ACC112 (cell line): ENCODE data around the gene CD28.

ENCODE experiments used
- H2AFZ ChIP-seq: fragments of 200-600 bp; sonication (generic); one replicate; pipeline ENCODE4 v1.6.0; 2017; ENCODE audit warnings: antibody characterized with exemption, low read length; ENCODE audit not compliant: unreplicated experiment
- H3K27ac ChIP-seq: fragments of 200-600 bp; sonication (generic); 2 replicates; pipeline ENCODE4 v1.5.1; 2014; ENCODE audit warnings: low read depth, mild to moderate bottlenecking, antibody characterized with exemption, low read length, moderate library complexity
- H3K27me3 ChIP-seq: fragments of 200-600 bp; sonication (generic); 2 replicates; pipeline ENCODE4 v1.6.1; 2014; ENCODE audit warnings: mild to moderate bottlenecking, antibody characterized with exemption, low read length, moderate library complexity, mixed read lengths; ENCODE audit not compliant: insufficient read depth
- H3K36me3 ChIP-seq: fragments of 200-600 bp; sonication (generic); 2 replicates; pipeline ENCODE4 v1.6.1; 2016; ENCODE audit warnings: mild to moderate bottlenecking, antibody characterized with exemption, low read length, moderate library complexity, mixed read lengths; ENCODE audit not compliant: insufficient read depth
- H3K4me1 ChIP-seq: fragments of 200-600 bp; sonication (generic); one replicate; pipeline ENCODE4 v1.6.1; 2016; ENCODE audit warnings: low read length, mixed read lengths; ENCODE audit not compliant: insufficient read depth, unreplicated experiment, control insufficient read depth
- H3K4me3 ChIP-seq: fragments of 200-600 bp; sonication (generic); 2 replicates; pipeline ENCODE4 v1.5.1; 2014; ENCODE audit warnings: mild to moderate bottlenecking, low read depth, low read length
- H3K79me2 ChIP-seq: fragments of 200-600 bp; sonication (generic); one replicate; pipeline ENCODE4 v1.6.0; 2016; ENCODE audit warnings: low read length; ENCODE audit not compliant: control insufficient read depth, unreplicated experiment, insufficient read depth

CD28 gene

DNA sequence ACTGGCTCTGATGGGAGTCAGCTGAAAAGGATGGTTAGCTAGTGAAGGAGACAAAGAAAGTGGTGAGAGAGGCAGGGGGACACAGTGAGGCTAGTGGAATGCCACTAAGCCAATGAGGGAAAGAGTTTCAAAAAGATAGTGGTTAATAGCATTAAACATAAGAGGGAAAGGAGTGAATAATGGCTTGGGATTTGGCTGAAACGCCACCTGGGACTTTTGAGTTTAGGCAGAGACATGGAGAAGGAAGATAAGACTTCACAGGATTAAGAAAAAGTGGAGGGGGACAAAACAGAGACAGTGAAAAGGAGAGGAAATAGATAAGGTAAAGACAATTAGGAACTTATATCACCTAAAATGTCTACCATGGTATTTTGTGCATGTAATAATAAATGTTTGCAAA, 6.9 kb downstream of the CD28 start:
- peaks cover 4% of the 10 kb centered on the region for H3K4me1 ChIP-seq
- no peaks in the 10 kb centered on the region for H3K27me3 ChIP-seq
- H3K36me3 ChIP-seq, result no peaks in the 10 kb centered on the region
- no peaks in the 10 kb centered on the region for H3K79me2 ChIP-seq
- H3K27ac ChIP-seq, result no peak overlapping the region
- H3K4me3 ChIP-seq, result no peak overlapping the region
- H2AFZ ChIP-seq, result no peak overlapping the region

DNA sequence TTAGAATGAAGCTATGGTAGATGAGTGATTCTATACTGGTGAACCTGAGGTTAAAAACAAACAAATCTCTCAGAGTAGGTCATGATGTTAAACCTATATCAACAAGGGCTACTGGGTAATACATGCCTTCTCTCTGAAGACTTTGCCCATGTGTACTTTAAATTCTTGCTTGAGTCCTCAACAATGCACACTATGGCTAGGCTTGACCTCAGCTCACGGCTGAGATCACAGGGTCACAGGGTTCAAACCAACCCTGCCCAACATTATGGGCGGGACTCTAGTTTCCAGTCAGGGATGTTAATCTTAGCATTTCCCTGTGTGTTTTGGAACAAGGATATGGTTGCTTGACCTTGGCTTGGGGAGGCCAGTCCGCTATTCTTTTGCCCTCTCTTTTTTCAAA, 7.7 kb downstream of the CD28 start:
- H2AFZ ChIP-seq, result no peak overlapping the region
- H3K4me3 ChIP-seq, result no peak overlapping the region
- peaks cover 4% of the 10 kb centered on the region for H3K4me1 ChIP-seq
- H3K27ac ChIP-seq, result no peak overlapping the region
- no peaks in the 10 kb centered on the region for H3K36me3 ChIP-seq
- H3K79me2 ChIP-seq, result no peaks in the 10 kb centered on the region
- no peaks in the 10 kb centered on the region for H3K27me3 ChIP-seq

DNA sequence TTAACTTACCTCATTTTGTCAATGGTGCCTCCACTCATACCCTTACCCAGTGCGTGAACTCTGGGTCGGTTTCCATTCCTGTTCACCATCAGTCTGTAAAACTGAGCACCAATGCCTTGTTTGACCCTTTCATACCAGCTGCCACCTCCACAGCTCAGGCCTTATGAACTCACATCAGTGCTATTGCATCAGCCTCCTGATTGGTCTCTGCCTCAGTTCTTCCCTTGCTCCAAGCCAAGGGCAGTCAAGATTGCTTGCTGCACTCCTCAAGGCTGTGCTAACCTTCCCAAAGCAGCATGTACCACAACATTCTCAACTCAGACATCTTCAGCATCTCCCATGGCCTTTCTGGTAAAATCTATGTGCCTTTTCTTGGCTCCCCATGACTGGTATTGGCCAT, 9.3 kb downstream of the CD28 start:
- Histone ChIP-seq H3K4me1 (no peaks in the 10 kb centered on the region), H3K36me3 (no peaks in the 10 kb centered on the region), H3K27me3 (no peaks in the 10 kb centered on the region), H3K27ac (no peak overlapping the region), H3K79me2 (no peaks in the 10 kb centered on the region), H2AFZ (no peak overlapping the region), H3K4me3 (no peak overlapping the region)

DNA sequence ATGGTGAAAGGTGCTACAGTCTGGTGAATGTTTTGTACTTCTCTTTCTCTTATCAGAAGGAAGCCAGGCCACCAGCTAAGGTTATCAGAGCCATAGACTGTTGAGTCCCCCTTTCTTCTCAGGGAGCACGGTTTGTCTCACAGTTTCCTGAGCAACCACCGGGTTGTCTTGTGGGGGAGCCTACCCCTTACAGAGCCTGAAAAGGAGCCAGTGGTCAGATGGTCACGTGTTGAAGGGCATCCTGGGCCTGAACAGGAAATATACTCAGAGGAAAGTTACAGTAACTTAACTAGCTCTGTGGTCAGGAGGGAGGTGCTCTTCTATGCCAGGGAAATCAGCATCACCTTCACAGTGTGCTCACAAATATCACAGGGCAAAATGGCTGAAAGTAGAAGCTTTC, 11.6 kb downstream of the CD28 start:
- Histone ChIP-seq H3K36me3 (no peaks in the 10 kb centered on the region), H3K27me3 (no peaks in the 10 kb centered on the region), H3K4me1 (no peaks in the 10 kb centered on the region), H2AFZ (peak overlapping the region; percentile 36), H3K79me2 (no peaks in the 10 kb centered on the region), H3K4me3 (no peak overlapping the region), H3K27ac (no peak overlapping the region)

DNA sequence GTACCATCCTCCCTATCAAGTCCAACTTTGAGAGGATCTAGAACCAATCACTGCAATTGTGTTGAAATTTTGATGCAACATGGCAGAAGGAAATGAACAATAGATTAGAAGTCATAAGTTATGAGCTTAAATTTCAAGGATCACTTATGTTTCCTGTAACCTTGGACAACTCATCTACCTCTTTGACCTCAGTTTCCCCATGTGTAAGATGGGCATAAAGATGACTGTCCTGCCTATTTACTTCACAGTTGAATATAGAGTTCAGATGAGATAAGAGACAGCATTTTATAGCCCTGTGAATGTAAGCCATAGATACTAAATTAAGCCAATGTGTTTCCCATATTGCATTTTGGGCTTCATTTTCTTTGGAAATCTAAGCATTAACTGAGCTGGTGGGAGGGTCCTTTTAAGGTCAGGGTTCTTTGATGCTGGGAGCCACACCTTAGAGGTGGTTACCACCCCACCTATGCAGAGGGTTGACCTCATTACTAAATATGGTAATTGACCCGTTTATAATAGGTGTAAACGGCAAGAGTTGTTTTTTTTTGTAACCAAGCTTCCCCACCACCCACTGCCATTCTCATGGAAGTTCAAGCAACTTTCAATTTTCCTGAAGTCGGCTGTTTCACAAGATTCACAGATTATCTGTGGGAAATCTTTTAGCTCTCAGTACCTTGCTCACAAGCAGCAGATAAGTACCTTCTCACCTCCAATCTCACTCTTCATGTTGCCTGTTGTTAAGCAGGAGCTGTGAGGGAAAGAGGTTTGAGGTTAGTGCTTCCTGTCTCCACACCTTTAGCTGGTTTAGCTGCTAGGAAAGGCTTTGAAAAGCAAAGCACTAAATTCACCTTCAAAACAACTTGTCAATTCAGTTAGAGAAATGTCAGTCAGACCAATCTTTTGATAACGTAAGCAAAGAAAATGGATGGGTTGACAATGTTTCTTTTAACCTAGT, 13.3 kb downstream of the CD28 start:
- Histone ChIP-seq H3K27ac (no peak overlapping the region), H2AFZ (no peak overlapping the region), H3K4me3 (no peak overlapping the region), H3K27me3 (no peaks in the 10 kb centered on the region), H3K4me1 (no peaks in the 10 kb centered on the region), H3K79me2 (no peaks in the 10 kb centered on the region), H3K36me3 (no peaks in the 10 kb centered on the region)

DNA sequence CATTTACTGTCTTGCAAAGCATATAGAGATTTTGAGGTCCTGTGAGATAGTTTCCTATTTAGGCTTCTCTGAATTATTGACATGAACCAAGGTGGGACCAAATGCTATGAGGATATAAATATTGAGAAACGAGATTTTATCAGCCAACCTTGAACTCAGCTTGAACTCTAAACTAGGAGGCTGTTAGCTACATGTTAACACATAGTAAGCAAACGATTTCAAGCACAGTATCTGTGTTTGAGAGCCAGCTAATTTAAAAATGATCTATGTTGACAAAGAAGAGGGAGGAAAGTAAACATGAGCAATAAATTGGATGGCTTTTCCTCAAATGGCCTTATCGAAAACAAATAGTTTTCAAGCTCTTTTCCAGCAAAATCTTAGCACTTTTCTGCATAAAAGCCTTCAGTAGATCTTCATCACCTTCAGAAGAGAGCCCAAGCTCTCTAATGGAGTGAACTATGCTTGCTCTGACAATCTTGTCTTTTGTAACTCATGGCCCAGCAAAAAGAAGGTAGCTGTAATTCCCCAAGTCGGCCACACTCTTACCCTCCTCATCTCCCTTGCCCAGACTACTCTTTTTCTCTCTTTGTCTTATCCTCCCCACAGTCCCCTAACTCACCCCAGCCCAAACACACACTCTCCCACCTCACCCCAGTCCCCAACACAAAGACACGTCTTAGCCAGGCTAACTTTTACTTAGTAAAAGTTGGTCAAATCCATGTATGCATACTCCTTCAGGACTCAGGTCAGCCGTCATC, 14.7 kb downstream of the CD28 start:
- Histone ChIP-seq H2AFZ (no peak overlapping the region), H3K79me2 (no peaks in the 10 kb centered on the region), H3K27ac (no peak overlapping the region), H3K4me3 (no peak overlapping the region), H3K27me3 (no peaks in the 10 kb centered on the region), H3K4me1 (no peaks in the 10 kb centered on the region), H3K36me3 (no peaks in the 10 kb centered on the region)

DNA sequence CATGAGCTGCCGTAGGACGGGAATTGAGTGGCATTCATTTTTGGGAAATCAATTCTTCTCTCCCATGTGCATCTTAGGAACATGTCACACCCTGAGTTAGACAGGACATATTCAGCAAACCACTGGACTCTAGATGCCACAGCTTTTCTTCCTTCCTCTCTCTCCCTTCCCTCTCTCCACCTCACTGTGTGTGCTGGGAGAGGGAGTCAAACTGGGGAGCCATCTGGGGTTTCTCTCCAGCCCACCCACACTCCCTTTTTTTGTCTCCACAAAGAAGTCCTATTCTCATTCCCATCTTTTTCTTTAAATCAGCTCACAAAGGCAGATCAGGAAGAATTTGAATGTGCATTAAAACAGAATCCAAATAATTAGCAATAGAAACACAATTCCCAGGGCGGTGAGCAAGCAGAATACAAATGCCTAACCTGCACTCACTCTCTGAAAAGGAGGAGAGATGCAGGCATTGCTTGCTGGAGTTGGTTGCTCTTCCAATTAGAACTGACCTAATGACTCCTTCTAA, 15.4 kb downstream of the CD28 start:
- Histone ChIP-seq H3K27ac (no peak overlapping the region), H3K4me3 (no peak overlapping the region), H3K79me2 (no peaks in the 10 kb centered on the region), H2AFZ (no peak overlapping the region), H3K27me3 (no peaks in the 10 kb centered on the region), H3K4me1 (no peaks in the 10 kb centered on the region), H3K36me3 (no peaks in the 10 kb centered on the region)

DNA sequence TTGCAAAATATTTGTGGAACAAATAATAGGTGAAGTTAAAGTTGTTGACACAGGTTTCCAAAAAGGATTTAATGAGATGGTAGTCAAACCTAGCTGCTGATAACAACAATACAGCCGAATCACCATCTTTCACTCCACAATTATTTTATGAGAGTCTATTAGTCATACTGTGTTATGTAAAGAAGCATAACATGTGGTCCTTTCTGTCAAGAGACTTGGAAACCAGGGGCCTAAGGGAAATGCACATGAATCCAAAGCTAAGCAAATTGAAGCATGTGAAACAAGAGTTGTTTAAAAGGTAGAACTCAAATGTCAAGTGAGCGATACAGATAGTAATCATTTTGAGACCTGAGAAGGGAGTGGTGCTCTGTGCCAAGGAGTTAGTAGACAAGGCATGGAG, 16.0 kb downstream of the CD28 start:
- H2AFZ ChIP-seq, result no peak overlapping the region
- no peak overlapping the region for H3K27ac ChIP-seq
- H3K79me2 ChIP-seq, result no peaks in the 10 kb centered on the region
- no peak overlapping the region for H3K4me3 ChIP-seq
- no peaks in the 10 kb centered on the region for H3K27me3 ChIP-seq
- H3K4me1 ChIP-seq, result no peaks in the 10 kb centered on the region
- no peaks in the 10 kb centered on the region for H3K36me3 ChIP-seq

DNA sequence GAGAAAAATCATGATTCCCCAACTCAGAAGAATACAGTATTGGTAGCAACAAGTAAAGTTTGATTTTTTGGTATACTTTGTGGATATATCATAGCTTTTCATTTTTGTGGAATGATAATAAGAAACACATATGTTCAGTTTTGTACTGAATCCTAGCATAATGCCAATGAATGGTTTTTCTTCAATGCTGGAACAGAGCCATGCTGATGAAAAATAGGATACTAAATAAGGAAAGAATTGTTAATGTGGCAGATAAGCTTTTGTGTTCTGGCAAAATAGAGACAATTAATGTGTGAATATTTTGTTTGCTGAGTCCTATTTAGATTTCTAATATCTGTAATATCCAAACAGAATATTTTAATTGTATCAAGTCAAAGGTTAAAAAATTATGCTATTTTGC, 21.9 kb downstream of the CD28 start:
- Histone ChIP-seq H2AFZ (no peak overlapping the region), H3K27ac (no peak overlapping the region), H3K36me3 (no peaks in the 10 kb centered on the region), H3K27me3 (no peaks in the 10 kb centered on the region), H3K79me2 (no peaks in the 10 kb centered on the region), H3K4me1 (peaks cover 13% of the 10 kb centered on the region), H3K4me3 (no peak overlapping the region)

DNA sequence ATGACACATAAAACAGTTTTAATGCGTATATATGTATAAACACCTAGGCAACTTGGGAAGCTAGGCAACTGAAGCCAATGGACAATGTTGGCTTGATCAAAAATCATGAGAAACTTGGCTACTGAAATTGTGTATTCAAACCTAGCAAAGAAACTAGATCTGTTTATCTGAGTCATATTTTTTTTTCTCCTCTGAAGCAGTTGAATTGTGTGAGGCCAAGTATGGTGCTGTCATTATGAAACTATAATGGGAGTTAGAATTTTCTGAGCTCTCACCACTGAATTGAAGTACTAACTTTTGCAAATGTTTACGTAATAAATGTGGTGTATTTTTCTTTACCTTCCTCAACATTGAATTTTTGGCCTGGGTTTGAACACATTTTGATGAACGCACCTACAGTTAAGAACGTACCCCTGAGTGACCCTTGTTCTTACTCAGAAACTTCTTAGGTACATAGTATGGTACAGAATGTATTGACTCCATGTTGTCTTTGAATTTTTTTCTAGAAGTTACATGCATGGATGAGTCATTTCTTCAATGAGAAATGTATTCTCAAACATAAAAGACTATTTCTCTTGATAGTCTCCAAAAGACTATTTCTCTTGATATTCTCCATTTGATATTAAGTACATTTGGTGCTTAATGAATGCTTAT, 23.8 kb downstream of the CD28 start:
- H3K4me3 ChIP-seq, result no peak overlapping the region
- H3K79me2 ChIP-seq, result no peaks in the 10 kb centered on the region
- no peaks in the 10 kb centered on the region for H3K27me3 ChIP-seq
- H2AFZ ChIP-seq, result no peak overlapping the region
- H3K36me3 ChIP-seq, result no peaks in the 10 kb centered on the region
- H3K4me1 ChIP-seq, result peaks cover 13% of the 10 kb centered on the region
- H3K27ac ChIP-seq, result peak overlapping the region; percentile 31
